GF-D8 (cell line): Measurements from ENCODE around the gene ADAMTS3.

Experiments used
- DNase-seq: peaks from one replicate; lab custom pipeline; 2025; lab: John Stamatoyannopoulos, UW

Gene ADAMTS3

DNA sequence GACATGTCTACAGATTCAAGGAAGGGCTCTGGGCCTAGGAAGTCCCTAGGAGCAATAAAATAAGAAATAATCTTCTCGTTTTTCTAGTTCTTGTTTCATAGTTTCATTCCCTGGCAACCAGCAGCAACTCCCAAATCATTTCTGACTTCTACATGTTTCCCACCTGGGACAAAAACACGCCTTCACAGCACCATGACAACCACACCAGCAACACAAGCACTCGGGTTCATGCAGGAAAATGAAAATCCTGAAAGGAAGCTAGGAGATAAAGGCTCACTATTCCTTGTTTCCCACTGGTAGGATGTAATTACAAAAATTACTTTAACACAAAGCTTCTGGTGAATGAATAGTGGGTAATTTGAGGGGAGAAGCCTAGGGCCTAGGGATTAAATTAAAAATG is 158.9 kb downstream of the ADAMTS3 start:
- DNase-seq, result no peak

DNA sequence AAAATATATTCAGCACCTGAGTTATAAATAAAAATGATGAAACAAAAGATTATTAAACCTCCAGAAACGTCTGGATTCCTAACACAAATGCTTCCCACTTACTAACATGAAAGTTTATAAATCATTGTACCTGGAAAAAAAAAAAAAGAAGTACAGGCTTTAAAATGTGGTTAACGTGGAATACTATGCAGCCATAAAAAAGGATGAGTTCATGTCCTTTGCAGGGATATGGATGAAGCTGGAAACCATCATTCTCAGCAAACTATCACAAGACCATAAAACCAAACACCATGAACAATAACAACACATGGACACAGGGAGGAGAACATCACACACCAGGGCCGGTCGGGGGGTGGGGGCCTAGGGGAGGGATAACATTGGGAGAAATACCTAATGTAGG is 160.5 kb downstream of the ADAMTS3 start:
- no peak for DNase-seq

DNA sequence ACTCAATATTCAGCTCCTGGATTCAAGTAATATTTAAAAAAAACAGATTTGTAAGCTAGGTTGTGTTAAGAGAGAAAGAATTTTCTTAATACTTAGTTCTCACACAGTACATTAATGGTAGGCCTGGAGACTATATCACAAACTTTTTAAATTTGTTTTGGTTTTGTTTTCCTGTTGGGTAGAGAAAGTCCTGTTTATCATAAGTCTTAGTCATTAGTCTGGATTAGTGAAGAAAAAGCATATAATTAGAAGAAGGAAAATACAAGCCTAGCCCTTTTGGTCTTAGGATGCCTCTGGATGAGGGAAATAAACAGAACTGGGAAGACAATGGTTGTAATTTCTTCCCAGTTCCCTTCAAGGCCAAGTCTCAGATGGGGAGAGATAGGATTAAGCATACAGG is 163.6 kb downstream of the ADAMTS3 start:
- DNase-seq, result no peak

DNA sequence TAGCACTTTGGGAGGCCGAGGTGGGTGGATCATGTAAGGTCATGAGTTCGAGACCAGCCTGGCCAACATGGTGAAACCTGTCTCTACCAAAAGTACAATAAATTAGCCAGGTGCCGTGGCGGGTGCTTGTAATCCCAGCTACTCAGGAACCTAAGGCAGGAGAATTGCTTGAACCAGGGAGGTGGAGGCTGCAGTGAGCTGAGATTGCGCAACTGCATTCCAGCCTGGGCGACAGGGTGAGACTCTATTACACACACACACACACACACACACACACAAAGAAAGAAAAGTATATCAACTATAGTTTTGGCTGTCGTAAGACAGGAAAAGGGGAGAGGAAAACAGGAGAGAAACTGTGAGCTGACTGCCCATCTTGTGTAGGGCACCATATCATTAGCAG is 171.7 kb downstream of the ADAMTS3 start:
- DNase-seq, result no peak

DNA sequence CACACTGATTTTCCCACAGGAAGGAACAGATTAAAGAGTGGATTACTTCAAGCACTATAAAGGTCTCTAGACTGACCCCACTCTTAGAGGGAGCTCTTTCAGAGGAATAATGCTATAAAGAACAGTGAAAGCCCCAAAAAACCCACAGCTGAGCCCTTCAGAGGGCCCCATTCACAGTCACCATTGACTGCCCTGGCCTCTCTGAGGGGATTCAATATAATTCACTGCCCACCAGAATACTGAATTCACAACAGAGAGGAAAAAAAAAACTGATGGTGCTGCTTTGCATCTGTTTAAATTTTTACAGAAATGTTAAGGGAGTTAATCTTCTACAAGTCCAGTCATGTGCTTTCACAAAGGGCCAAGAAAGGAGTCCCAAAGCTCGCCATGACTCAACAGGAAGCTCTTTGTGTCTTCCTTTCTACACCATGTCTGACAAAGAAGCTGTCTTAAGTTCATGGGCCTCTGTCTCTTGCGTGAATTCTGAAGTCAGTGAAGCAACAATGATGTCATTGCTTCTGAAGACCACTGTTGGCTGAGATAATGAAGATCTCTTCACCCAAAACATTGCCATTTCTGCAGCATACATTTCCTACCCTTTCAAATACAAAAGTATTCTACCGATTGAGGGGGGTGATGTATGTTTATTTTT is 174.9 kb downstream of the ADAMTS3 start:
- no peak for DNase-seq

DNA sequence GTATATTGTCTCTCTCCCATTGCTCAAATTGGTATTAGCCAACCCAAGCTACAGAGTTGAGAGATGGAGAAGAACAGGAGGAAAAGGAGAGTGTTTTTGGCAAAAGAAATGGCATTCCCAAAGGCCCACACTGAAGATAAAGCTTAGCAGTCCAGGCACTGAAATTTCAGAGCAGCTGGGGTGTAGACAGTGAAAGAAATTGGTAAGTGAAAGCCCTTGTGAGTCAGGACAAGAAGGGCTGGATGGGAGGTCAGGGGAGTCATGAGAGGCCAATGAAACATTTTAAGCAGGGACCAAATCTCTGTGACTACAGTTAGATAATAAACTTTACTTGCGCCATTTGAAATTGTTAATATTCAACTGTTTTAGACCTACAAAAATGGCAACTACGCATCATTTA is 177.7 kb downstream of the ADAMTS3 start:
- DNase-seq, result no peak

DNA sequence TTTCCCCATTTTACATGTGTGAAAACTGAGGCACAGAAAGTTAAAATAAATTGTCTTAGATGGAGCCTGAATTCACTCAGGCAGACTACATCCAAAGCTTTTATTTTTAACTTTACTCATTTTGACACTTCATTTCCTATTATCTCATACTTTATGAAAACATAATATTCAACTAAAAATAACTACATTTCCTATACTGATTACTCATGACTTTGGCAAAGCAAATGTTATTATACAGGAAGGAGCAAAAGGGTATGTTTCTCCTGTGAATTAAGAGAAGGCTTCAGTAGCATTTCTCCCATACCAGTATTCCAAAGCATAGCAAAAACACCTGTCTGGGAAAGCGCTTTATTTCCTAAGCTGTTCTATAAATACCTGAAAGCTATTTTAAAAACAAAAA is 178.6 kb downstream of the ADAMTS3 start:
- DNase-seq, result no peak

DNA sequence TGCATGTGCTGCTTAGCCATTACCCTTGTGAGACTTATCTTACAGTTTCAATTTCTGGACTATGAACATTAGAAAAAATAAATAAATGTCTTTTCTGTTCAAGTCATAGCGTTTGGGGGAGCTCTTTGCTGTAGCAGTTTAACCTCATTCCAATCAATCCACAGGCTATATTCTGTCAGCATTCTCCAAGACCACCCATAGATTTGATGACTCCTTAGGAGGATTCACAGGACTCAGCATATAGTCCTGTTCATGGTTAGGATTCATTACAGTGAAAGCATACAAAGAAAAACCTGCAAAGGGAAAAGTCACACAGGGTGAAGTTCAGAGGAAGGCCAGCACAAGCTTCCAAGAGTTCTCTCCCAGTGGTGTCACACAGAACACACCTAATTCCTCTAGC is 180.5 kb downstream of the ADAMTS3 start:
- DNase-seq, result no peak

DNA sequence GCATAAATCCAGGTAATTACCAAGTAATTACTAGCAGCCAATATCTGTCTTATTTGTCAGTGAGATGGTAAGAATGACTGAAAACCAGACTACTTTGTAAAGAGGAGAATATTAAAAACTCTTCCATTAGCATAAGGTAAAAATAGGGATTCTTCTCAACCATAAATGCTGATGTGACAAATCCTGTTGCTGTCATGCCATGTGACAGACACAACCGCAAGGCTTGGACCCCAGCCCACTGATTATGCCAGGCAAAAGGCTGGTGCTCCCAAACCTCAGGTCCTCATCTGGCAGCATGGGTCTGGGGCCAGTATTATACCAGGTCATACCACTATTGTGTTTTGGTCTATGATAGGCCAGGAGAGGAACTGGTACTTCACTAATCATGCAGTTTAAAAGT is 181.1 kb downstream of the ADAMTS3 start:
- DNase-seq, result no peak

DNA sequence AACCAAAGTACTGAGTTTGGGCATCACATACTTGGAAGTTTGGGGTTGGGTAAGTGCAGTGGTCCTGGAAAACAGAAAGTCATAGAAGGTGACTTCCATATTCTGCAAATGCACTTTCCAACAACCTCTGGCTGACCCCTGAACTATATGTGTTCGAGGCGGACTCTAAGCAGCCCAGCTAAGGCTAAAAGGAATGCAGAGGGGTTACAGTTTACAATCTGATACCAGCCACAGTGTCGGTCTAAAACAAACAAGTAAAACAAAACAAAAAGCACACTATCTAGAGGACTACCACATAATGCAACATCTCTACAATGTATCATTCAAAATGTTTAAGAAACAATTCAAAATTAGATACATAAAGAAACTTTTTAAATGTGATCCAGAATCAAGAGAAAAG is 185.6 kb downstream of the ADAMTS3 start:
- no peak for DNase-seq

DNA sequence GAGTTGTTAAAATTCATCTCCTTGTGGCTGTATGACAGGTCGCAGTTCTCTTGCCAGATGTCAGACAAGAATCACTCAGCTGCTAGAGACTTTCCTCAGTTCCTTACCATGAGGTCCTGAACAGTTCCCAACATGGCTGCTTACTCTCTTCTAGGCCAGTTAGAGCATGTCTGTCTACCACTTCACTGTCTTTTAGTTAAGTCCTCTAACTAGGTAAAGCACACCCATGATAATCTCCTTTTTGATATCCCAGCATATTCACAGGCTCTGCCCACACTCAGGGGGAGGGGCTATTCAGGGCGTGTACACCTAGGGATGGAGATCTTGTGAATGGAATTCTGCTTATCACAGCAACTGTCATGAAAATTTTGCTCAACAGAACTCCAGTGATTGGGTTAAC is 190.1 kb downstream of the ADAMTS3 start:
- no peak for DNase-seq

DNA sequence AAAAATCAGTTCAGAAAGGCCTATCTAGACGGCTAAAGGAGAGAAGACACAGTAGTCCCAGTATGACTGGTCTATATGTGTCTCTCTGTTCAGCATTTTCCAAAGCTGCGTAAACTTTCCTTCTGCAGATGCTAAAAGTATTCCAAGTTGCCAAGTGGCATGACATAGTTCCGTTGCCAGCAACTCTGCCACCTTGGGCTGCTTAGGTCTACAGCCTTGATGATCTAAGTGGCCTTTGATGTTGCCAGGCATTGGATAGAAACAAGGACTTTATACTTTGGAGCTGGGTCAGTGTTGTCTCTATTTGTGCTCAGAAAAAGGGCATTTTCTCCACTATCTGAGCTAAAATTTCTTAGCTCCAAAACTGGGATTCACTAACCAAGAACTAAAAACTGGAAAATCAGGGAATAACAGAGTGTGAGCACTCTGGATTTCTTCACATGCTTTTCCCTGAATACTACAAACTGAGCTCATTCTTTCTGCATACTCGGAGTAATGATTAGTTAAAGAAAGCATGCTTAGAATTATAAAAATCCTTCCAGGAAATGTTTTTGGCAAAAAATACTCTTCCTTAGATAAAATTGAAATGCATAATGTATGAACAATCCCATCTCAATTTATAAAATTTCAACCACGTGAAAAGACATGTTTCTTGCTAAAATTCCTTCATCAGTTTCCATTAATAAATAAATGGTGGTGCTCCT is 191.4 kb downstream of the ADAMTS3 start:
- DNase-seq, result no peak

DNA sequence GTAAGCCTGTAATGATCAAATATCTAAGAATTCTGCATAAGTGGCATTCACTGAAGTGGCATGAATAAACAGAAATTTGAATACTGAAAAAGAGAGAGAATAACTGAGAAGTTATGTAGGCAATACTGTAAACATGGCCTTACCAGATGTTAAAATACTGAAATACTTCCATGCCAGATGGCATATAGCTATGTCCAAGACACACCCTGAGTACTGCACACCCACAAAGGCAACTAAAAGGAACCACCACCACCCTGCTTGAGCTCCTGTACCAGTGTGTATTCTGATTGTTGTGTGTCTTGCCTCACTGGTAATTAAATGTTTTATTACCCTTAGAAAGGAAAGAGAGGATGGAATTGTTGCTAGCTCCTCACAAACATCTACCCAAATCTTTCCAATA is 192.1 kb downstream of the ADAMTS3 start:
- DNase-seq, result no peak

DNA sequence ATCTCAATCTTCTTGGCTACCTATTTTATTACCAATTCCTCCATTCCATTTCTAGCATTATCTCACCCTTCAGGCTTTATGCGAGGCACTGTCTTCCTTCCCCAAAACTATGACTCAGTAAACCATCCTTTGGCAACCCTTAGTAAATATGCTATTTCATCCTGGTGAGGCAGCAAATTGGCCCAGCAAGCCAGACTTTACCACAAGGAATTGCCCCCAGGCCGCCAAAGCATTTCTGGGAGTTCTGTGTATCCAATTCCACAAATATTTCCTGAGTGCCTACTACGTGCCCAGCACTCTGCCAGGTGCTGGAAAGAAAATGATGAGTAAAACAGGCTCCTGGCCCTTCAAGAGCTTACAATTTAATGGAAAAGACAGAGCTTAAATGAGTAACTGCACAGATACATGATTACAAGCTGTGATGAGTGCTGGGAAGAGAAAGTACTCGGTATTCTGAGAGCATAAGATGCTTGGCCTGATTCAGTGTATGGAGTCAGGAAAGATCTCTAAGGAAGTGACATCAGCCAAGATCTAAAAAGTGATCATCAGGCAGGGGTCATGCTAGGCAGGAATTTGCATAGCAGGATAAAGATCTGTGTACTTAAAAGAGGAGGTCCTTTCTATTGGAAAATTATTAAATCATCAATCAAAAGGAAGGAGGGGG is 193.8 kb downstream of the ADAMTS3 start:
- no peak for DNase-seq

DNA sequence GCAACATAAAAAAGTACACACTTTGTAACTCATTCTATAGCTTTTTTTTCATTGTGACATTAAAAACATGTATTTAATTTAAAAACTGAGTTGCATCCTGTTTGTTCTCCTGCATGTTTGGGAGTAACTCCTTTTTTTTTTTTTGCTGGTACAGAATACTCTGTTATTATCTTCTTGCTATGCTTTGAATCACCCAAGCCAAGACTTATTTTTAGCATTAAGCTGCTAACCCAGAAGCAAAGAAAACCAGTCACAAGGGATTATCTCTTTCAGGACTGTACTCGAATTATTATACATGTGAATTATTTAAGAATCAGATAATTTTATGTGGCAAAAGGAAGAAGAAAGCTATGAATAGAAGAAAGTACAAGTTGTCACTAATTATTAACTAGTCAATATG is 194.9 kb downstream of the ADAMTS3 start:
- no peak for DNase-seq

DNA sequence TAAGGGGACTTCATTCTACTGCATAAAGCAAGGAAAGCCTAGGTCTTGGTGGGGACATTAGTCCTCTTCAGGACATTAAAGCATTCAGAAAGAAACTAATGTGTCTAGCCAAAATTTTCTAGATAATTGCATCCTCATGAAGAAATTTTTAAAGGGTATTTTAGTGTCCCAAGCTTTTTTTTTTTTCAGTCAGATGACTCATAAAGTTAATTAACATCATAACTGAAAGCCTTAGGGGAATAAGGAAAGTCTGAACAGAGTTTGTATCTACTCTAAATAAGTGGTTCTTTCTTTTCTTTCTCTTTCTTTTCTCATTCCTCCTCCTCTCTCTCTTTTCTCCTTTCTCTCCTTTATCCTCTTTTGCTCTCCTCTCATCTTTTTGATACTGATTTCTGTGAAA is 202.4 kb downstream of the ADAMTS3 start:
- no peak for DNase-seq

DNA sequence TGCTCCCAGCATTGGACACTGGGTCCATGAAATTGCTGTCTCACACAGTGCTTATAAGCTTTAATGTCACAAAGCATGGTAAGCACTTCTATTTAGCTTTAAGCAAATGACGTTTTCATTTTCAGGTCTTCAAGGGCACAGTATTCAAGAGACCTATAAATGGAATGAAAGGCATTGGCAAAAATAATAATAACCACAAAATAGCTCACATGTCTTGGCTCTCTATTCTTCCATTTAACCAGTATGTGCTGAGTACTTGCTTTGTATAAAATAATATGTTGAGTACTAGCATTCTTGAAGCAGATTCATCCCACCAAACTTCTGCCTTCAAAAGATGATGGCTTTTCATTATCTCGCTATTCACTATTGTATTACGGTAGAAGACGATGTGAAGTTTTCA is 203.0 kb downstream of the ADAMTS3 start:
- DNase-seq, result no peak

DNA sequence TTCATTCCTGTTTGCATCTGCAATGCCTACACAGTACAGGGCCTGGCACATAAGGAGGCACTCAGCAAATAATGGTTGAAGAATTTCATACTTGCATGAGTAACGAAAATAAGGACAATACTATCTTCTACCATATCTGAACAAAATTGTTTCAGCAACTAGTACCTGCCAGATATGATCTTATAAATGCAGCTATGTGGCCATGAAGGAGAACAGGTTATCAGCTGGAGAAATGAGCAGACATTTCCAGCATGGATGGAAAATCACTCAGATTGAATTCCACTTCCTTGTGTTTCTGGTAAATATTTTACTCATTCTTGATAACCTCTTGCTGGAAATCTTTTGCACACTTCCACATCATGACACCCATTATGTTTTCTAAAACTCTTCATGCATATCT is 204.0 kb downstream of the ADAMTS3 start:
- DNase-seq, result no peak

DNA sequence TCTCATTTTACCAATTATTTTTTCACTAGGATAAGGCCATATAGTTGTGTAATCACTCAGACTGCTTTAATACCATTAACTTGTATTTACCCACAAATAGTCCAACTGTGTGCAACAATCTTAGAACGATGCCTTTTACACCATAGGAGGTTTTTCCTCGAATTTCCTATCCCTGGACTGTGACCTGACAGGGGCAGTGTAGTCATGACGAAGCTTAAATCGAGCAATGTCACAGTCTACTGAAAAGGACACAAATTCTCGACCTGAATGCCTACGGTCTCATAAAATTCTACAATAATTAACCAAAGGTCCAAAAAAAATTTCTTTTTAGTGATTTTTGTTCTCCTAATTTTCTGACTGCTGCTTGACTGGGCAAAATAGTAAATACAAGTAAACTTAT is 208.9 kb downstream of the ADAMTS3 start:
- DNase-seq, result no peak

DNA sequence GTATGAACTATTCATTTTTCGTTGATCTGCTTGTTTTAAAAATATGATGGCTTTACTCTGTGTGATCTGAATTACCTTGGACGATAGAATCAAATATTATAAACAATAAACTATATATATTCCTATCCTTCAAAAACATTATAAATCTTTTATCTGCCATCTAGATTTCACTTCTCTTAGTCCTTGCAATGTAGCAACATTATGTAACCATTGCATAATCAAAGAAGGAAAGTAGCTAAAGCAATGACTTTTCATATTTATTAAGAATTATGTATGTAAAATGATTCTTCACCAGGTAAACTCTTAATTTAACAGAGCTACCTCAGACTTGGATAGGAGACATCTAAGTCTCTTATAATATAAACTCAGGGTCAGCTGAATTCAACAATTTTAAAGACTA is 210.5 kb downstream of the ADAMTS3 start:
- DNase-seq, result no peak

DNA sequence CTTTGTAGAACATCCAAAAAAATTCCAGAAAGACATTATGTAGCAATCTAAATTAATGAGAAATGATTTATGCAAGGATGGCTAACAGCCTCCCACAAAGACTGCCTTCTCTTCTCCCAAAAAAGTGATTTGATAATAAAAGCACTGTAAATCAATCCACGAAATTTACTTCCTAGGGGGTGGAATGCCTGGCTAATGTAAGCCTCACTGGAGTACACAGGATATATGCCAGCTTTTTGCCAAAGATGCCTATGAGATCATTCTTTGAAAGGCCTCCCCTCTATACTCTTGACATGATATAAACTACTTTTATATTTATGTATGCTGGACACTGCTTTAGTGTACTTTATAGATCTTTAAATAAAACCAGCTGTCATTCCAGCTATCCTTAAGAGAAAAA is 211.1 kb downstream of the ADAMTS3 start:
- no peak for DNase-seq

DNA sequence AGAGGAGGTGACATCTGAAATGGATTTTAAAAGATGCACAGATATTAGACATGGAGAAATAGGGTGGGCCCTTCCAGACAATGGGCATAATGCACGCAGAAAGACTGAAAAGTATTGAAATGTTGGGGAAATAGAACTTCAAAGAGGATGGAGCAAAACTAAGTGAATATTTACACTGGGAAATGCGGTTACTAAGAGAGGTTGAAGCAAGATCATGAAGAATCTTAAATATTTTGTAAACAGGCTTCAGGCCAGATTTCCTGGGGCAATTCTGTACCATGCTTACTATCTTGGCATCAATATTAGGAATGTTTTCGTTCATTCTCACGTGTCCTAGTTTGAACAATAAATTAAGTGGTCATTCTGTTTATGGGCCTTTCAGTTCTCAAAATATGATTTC is 216.3 kb downstream of the ADAMTS3 start:
- DNase-seq, result no peak

DNA sequence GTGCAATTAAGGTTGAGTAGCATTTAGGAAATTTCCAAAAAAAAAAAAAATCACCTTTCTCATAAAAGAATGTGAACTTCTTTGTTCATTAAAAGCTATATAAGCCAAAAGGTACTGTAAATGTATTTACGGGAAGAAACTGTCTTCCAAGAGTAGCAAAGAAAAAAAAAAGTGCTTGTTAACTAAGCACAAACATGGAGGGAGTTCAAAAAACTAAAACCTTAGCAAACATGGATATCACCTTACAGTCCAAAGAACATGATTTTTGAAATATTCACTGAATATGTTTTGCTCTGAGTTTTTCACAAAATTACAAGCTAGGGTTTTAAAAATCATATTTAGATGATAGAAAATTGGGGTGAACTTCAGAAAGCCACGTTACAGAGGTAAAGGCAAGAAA is 217.5 kb downstream of the ADAMTS3 start:
- no peak for DNase-seq

DNA sequence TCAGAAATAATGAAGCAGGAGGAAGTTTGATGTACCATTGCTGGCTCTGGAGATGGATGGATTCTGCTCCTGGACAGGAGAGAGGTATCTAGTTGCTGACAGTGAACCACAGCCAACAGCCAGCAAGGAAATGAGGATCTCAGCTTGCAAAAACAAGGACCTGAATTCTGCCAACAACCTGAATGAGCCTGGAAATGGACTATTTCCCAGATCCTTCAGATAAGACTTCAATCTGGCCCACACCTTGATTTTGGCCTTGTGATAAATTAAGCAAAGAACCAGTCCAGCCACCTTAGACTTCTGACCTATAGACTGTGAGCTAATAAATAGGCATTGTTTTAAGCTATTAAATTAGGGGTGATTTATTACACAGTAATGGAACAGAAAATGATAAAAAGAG is 220.3 kb downstream of the ADAMTS3 start:
- no peak for DNase-seq
